Measurements from ENCODE around the gene CCND3. TPM values are rescaled to one million over a fixed set of nuclear protein-coding genes. Genes with fewer than 3 reads are reported as not detected.

The CCND3 gene
- total and polyA plus RNA-seq, 10 of the 15 experiments (the other 5 are each of a cell fraction or from before 2014, with no cell fraction given), result 6.0 to 86.4 (median 31.5) TPM

DNA sequence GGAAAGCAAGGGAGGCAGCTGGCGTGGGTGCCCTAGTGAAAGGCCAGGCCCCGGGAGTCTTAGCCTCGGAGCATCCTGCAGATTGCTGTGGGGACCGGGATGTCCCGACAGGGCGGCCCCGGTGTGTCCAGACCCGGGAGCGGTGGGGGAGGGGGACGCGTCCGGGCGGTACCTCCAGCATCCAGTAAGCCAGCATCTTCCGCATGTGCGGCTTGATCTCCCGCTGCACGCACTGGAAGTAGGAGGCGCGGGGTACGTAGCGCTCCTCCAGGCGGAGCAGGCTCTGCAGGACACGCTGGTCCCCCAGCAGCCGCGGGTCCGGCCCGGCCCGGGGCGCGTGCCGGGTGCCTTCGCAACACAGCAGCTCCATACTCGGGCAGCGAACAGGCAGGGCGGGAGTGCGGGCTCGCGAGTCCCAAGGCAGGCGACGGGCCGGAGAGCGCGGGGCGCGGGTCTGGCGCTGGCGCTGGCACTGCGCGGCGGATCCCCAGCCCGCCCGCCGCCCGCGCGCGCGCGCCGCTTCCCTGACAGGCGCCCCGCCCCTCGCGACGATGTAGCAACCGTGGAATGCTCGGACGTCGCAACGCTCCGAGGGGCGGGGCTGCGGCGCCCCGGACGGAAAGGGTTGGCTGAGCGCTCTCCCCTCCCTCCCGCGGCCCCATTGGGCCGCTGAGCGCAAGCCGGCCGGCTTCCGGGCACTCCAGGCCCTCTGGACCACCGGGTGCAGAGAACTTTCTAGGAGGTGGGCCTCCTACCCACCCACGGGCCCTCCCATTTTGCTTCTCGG lies at the start of gene CCND3 (continued):
- TF ChIP-seq PBX3 (IDR thresholded peaks at IDR 0.05; ENCODE audit: insufficient replicate concordance, low read depth, low read length) (no peak), TARDBP (IDR thresholded peaks at IDR 0.05; ENCODE audit: borderline replicate concordance) (no peak), NKRF (conservative IDR thresholded peaks at IDR 0.05) (peak; percentile 94), ASH2L (IDR thresholded peaks at IDR 0.05; ENCODE audit: borderline replicate concordance, low read depth) (no peak), JUNB (IDR thresholded peaks at IDR 0.05) (no peak), PAX8 (IDR thresholded peaks at IDR 0.05) (no peak), RCOR1 (conservative IDR thresholded peaks at IDR 0.05; ENCODE audit: low read depth, low read length) (no peak), NFXL1 (IDR thresholded peaks at IDR 0.05; ENCODE audit: borderline replicate concordance) (no peak), ZZZ3 (IDR thresholded peaks at IDR 0.05; ENCODE audit: control insufficient read depth, insufficient read length, low read depth) (no peak), ETV6 (conservative IDR thresholded peaks at IDR 0.05 in 1 of 2, IDR thresholded peaks at IDR 0.05 in 1 of 2; ENCODE audit: borderline replicate concordance in 1 of 2, low read depth in 1 of 2) (no peak), CEBPZ (IDR thresholded peaks at IDR 0.05; ENCODE audit: low read depth, low read length) (no peak), CTCF (IDR thresholded peaks at IDR 0.05 in 2 of 3, conservative IDR thresholded peaks at IDR 0.05 in 1 of 3; ENCODE audit: control insufficient read depth in 2 of 3, extremely low read depth in 1 of 3, insufficient read depth in 1 of 3, low read depth in 3 of 3, low read length in 3 of 3) (no peak)
- TF ChIP-seq, protein P1, sequence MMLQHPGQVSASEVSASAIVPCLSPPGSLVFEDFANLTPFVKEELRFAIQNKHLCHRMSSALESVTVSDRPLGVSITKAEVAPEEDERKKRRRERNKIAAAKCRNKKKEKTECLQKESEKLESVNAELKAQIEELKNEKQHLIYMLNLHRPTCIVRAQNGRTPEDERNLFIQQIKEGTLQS (IDR thresholded peaks at IDR 0.05; ENCODE audit: borderline replicate concordance, extremely low read depth, low read depth, low read length), result no peak

Data from GM12878 (cell line).